NK-92 treated with Interleukin-12 subunit alpha and Interleukin-12 subunit beta, amount 100 ng/mL, for 24 hours (cell line): ENCODE data around the gene CH25H.
"Not testable (repeated sequence)": the region's sequence is repeated elsewhere in the genome, so short reads cannot be mapped to it uniquely, and the experiment has no call there.

Source experiments
- DNase-seq: peaks from one replicate; lab custom pipeline; 2025; lab: John Stamatoyannopoulos, UW

CH25H gene

GRCh38 chr10:89201345-89202032 lies 5.6 kb downstream of the CH25H start:
- no peak for DNase-seq

GRCh38 chr10:89197473-89197872 lies 9.6 kb downstream of the CH25H start:
- DNase-seq = no peak

GRCh38 chr10:89191301-89191700 lies 15.8 kb downstream of the CH25H start:
- not testable (repeated sequence) for DNase-seq

- DNase-seq = no peak
These were observed 17.8 kb downstream of the CH25H start for GRCh38 chr10:89189211-89189734.

- no peak for DNase-seq
These were observed 21.5 kb downstream of the CH25H start for GRCh38 chr10:89185658-89186057.

GRCh38 chr10:89184638-89185037 lies 22.5 kb downstream of the CH25H start:
- DNase-seq = no peak

GRCh38 chr10:89183571-89183970 lies 23.5 kb downstream of the CH25H start:
- no peak for DNase-seq

- DNase-seq = no peak
These were observed 24.2 kb downstream of the CH25H start for GRCh38 chr10:89182894-89183293.

- DNase-seq = no peak
These were observed 31.3 kb downstream of the CH25H start for GRCh38 chr10:89175816-89176215.

GRCh38 chr10:89173075-89173474 lies 34.0 kb downstream of the CH25H start:
- no peak for DNase-seq

GRCh38 chr10:89171996-89172395 lies 35.1 kb downstream of the CH25H start:
- no peak for DNase-seq

GRCh38 chr10:89171263-89171872 lies 35.7 kb downstream of the CH25H start:
- no peak for DNase-seq

GRCh38 chr10:89168354-89168900 lies 38.7 kb downstream of the CH25H start:
- DNase-seq = not testable (repeated sequence)

GRCh38 chr10:89167915-89168314 lies 39.2 kb downstream of the CH25H start:
- DNase-seq = no peak

- no peak for DNase-seq
These were observed 41.2 kb downstream of the CH25H start for GRCh38 chr10:89165923-89166322.

GRCh38 chr10:89164920-89165319 lies 42.2 kb downstream of the CH25H start:
- DNase-seq = no peak

GRCh38 chr10:89164080-89164479 lies 43.0 kb downstream of the CH25H start:
- no peak for DNase-seq

- DNase-seq = peak; percentile 58
These were observed 43.7 kb downstream of the CH25H start for GRCh38 chr10:89163265-89163995.

- DNase-seq = no peak
These were observed 44.5 kb downstream of the CH25H start for GRCh38 chr10:89162596-89162995.

GRCh38 chr10:89160339-89160738 lies 46.8 kb downstream of the CH25H start:
- no peak for DNase-seq

- DNase-seq = no peak
These were observed 47.4 kb downstream of the CH25H start for GRCh38 chr10:89159761-89160160.

- no peak for DNase-seq
These were observed 47.8 kb downstream of the CH25H start for GRCh38 chr10:89159316-89159715.

GRCh38 chr10:89158446-89158845 lies 48.7 kb downstream of the CH25H start:
- no peak for DNase-seq
